ENCODE data around the gene GABRR2.

- no peak for TF ChIP-seq POLR2A (IDR thresholded peaks at IDR 0.05)
- TF ChIP-seq, protein P1, sequence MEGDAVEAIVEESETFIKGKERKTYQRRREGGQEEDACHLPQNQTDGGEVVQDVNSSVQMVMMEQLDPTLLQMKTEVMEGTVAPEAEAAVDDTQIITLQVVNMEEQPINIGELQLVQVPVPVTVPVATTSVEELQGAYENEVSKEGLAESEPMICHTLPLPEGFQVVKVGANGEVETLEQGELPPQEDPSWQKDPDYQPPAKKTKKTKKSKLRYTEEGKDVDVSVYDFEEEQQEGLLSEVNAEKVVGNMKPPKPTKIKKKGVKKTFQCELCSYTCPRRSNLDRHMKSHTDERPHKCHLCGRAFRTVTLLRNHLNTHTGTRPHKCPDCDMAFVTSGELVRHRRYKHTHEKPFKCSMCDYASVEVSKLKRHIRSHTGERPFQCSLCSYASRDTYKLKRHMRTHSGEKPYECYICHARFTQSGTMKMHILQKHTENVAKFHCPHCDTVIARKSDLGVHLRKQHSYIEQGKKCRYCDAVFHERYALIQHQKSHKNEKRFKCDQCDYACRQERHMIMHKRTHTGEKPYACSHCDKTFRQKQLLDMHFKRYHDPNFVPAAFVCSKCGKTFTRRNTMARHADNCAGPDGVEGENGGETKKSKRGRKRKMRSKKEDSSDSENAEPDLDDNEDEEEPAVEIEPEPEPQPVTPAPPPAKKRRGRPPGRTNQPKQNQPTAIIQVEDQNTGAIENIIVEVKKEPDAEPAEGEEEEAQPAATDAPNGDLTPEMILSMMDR (IDR thresholded peaks at IDR 0.05) = no peak
Measured at GRCh38 chr6:89221129-89221528, 94.0 kb downstream of the GABRR2 start.

Data from uterus (tissue), 2 donors.